22Rv1 (cell line): ENCODE data around the gene TNFSF9.

Source experiments
- CTCF ChIP-seq: fragments of 450-650 bp; IDR thresholded peaks from 2 replicates; pipeline ENCODE4 v1.5.1; 2017; ENCODE audit warnings: mild to moderate bottlenecking
- ZFX ChIP-seq: fragments of 450-650 bp; IDR thresholded peaks from 2 replicates; pipeline ENCODE4 v1.6.1; 2017; ENCODE audit warnings: antibody characterized with exemption, borderline replicate concordance

DNA sequence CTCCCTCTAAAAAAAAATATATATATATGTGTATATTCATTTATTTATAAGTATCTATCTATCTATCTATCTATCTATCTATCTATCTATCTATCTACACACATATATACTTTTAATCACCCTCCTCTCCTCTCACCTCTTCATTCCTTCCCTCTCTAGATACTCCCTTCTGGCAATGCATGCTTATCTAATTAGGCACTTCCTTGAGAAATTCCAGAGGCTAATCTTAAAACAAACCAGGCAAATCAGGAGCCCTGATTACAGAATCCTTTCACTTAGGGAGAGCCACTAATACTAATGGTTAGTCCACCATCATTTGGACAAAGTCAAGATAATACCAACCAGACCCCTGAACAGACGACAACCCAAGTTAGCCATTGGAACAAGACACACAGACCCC lies 42.5 kb downstream of the TNFSF9 start:
- no peak for TF ChIP-seq CTCF
- TF ChIP-seq ZFX, result no peak
